A673 (cell line): Measurements from ENCODE around the gene CCDC89.

Source experiments
- CTCF ChIP-seq: fragments of 300-800, 200-600 bp; sonication (generic); conservative IDR thresholded peaks from 2 replicates; pipeline ENCODE4 v1.5.1; 2017; ENCODE audit warnings: low read depth, mild to moderate bottlenecking, antibody characterized with exemption, low read length, moderate library complexity, mixed read lengths
- EZH2 ChIP-seq: fragments of 200-600 bp; sonication (generic); IDR thresholded peaks from 2 replicates; pipeline ENCODE4 v1.6.1; 2017; ENCODE audit warnings: borderline replicate concordance, low read depth, mild to moderate bottlenecking, mixed read lengths, antibody characterized with exemption, low read length; ENCODE audit not compliant: poor library complexity, severe bottlenecking

DNA sequence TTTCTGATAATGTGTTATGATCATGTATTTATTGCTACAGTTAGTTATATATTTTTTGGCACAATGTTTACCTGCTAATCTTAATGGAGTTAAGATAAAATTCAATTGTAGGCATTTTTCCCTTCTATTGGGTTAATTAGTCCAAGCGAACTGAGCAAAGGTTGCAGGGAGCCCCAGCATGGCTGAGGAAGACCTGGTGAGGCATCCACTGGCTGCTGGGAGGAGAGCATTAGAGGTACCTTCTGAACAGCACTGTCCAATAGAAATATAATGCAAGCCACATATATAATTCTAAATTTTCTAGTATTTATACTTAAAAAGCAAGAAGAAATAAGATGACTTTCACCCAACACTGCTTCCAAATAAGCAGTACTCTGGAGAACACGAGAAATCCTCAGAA lies 38.9 kb downstream of the CCDC89 start:
- TF ChIP-seq CTCF (no peak), EZH2 (no peak)
